ENCODE measurements around the gene TMC5.
A peak's percentile ranks its signal among the peaks of the same experiment; 100 is the strongest.
"Not testable (repeated sequence)": the region's sequence is repeated elsewhere in the genome, so short reads cannot be mapped to it uniquely, and the experiment has no call there.

The TMC5 gene, protein sequence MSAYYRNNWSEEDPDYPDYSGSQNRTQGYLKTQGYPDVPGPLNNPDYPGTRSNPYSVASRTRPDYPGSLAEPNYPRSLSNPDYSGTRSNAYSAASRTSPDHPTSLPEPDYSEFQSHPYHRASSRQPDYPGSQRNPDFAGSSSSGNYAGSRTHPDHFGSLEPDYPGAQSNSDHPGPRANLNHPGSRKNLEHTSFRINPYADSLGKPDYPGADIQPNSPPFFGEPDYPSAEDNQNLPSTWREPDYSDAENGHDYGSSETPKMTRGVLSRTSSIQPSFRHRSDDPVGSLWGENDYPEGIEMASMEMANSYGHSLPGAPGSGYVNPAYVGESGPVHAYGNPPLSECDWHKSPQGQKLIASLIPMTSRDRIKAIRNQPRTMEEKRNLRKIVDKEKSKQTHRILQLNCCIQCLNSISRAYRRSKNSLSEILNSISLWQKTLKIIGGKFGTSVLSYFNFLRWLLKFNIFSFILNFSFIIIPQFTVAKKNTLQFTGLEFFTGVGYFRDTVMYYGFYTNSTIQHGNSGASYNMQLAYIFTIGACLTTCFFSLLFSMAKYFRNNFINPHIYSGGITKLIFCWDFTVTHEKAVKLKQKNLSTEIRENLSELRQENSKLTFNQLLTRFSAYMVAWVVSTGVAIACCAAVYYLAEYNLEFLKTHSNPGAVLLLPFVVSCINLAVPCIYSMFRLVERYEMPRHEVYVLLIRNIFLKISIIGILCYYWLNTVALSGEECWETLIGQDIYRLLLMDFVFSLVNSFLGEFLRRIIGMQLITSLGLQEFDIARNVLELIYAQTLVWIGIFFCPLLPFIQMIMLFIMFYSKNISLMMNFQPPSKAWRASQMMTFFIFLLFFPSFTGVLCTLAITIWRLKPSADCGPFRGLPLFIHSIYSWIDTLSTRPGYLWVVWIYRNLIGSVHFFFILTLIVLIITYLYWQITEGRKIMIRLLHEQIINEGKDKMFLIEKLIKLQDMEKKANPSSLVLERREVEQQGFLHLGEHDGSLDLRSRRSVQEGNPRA

DNA sequence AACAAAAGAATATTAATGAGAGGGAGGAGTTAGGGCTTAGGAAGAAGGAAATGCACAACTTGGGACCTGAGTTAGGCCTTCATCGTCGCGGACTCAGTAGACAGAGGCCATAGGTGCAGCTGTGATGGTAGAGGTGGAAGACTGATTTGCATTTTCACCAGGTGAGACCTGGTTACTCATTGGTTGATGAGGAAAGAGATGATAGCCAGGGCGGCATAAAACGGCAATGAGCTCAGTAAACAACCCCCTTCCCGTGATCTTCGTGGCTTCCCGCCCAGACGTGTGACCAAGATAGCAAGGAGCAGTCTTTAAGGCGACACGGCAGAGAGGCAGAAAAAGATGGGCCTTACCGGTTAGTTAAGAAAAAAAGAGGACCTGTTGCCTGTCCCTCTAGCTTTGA, at the start of gene TMC5:
TSS of gene TMC5 (plus strand) at position 244 of the 400 bp plus-strand sequence. CDS start 22,156 bp downstream, outside the sequence.
- no peak for DNase-seq

DNA sequence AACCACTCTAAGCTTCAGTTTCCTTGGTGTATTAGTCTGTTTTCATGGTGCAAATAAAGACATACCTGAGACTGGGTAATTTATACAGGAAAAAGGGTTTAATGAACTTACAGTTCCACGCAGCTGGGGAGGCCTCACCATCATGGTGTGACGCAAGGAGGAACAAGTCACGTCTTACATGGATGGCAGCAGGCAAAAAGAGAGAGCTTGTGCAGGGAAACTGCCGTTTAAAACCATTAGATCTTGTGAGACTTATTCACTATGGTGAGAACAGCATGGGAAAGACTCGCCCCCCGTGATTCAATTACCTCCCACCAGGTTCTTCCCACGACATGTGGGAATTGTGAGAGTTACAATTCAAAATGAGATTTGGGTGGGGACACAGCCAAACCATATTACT, 45.1 kb upstream of the TMC5 start:
- not testable (repeated sequence) for DNase-seq

DNA sequence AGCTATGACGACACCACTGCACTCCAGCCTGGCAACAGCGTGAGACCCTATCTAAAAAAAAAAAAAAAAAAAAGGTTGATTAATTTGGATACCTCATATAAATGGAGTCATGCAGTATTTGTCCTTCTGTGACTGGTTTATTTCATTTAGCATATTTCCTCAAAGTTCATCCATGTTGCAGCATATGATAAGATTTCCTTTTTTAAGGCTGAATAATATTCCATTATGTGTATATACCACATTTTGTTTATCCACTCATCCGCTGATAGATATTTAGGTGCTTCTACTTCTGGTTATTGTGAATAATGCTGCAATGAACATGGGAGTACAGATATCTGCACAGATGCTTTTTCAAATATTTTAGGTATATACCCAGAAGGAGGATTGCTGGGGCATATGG, 43.3 kb upstream of the TMC5 start:
- no peak for DNase-seq

DNA sequence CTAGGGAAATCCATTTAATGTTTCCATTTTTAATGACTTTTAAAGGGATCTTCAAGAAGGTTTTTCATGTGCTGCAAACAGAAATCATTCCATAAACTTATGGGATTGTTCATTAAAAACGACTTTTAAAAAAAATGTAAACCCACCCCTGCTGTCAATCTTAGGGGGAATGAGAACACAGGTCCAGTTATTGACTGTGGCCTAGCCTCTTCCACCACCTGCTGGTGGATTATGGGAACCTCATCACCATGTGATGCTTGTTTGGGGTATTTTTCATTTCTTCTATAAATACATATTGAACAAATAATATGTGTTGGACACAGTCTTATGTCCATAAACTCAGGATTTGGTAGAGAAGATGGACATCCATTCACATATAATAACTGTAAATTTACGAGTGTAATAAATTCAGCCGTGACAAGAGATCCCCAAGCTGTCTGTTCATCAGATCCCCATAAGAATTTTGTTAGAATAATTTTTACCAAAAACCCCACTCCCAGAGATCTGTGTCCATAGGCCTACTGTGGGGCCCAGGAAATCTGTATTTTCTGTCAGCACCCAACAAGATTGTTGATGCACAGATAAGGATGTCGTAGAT, 42.0 kb upstream of the TMC5 start:
- peak; percentile 17 to 20 for DNase-seq

DNA sequence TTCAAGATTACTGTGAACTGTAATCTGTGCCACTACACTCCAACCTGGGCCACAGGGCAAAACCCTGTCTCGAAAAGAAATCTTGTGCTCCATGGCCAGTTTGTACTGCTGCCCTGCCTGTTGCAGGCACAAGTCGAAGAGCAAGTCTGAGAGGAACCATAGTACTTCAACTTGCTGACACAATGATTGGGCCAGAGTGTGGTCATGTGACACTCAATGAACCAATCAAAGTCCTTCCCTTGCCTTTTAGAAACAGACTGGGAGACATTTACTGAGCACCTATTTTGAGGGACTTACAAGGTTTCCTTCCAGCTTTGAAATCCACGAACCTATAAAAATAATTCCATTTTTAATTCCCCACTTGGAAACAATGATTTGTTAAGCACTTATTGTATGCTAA, 39.8 kb upstream of the TMC5 start:
- DNase-seq, result no peak

DNA sequence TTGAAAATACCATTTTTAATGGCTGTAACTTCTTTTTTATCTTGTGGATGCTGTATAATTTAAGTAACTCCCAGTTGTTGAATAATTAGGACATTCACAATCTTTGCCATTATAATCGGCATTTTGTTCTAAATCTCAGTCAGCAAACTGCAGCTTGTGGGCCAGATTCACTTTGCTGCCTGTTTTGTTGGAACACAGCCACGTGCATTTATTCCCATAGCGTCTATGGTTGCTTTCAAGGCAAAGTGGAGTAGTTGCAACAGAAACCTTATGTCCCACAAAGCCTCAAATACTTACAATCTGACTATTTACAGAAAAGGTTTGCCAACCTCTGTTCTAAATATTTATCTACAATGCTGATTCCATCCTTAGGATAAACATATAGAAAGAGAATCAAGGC, 39.2 kb upstream of the TMC5 start:
- DNase-seq, result no peak

DNA sequence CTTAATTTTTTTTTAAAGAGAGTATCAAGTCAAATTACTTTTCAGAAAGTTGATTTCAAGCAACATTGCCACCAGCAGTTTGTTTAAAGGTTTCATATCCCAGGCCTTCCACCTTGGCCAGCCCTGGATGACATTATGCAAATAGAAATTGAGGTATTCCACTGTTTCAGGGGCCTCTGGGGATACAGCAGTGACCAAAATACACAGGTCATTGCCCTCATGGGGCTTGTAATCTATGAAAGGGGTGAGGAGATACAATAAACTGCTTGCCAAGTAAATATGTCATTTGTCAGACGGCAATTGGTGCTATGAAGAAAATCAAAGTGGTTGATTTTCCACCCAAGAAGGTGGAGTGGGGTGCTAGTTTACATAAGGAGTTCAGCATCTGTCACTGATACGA, 37.8 kb upstream of the TMC5 start:
- no peak for DNase-seq

DNA sequence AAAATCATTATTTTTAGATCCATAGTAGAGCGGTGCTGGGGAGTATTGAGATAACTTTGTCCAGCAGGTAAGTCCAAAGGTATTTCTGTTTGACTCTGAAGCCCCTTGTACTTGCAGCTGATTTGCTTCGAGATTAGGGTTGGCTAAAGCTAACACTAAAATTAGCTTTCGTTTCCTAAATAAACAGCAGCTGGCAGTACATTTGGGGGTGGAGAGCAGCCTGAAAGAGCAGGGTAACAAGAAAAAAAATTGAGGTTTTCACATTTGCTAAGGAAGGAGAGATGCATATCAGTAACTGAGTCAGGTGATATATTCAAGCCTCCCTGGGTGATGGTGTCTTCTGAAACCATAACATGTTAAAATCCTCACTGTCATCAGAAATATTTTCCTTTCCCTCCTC, 37.4 kb upstream of the TMC5 start:
- no peak for DNase-seq

DNA sequence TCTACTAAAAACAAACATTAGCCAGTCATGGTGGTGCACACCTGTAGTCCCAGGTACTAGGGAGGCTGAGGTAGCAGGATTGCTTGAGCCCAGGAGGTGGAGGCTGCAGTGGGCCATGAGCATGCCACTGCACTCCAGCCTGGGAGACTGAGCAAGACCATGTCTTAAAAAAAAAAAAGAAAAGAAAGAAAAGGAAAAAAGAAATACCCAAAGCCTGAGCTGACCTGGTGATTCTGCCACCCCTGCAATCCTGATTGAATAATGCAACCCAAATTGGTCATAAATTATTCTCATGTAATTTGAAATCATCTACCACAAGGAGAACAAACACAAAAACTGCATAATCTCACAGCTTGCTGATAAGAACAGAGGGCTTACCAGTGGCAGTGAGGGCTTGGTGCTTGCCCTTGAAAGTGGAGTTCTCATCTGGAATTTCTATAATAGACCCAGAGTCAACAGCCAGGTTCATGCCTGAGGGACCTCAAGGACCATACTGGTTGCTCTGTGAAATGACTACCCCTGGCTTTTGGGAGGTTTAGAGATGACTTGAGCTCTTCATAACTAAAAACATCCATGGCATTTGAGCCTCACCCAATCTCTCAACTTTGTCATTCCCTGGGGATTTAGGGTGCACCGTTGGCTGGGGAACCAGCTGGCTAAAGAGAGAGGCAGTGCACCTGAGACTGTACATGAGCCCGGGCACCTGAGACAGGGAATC, 35.4 kb upstream of the TMC5 start:
- DNase-seq, result no peak

DNA sequence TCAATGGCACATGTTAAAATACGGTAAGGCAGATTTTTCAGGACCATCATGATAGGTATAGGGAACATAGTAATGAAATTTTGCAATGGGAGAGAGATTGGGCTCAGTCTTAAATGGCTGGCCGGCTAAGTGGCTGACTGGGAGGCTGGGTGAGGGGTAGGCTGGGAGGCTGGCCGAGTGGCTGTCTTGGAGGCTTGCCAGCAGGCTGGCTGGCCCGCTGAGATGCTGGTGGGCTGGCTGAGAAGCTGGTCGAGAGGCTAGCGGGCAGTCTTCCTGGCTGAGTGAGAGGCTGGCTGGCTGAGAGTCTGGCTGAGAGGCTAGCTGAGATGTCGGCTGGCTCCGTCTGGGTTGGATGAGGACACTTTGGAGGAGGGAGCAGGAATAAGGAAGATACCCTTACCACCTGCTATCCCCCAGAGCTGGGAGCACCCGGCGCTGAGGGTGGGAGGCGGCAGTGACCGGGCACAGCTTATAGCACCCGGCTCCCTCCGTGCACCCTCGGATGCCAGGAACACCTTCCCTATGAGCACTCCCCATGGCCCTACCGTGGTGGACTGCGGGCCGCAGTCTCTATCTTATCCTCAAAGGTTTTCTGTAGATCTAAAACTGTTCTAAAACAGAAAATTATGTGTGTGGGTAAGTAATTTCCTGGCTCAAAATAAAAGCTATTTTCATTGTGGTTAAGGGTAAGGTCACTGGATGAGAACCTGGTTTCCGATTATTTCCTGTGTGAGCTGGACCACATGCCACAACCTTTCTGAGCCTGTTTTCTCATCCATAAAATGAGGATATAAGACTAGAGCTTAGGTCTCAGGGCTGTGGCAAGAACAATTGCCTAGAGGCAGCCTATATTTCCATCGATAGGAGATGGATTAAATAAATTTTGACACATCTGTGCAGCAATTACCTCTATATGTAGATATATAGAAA, 34.5 kb upstream of the TMC5 start:
- no peak for DNase-seq

DNA sequence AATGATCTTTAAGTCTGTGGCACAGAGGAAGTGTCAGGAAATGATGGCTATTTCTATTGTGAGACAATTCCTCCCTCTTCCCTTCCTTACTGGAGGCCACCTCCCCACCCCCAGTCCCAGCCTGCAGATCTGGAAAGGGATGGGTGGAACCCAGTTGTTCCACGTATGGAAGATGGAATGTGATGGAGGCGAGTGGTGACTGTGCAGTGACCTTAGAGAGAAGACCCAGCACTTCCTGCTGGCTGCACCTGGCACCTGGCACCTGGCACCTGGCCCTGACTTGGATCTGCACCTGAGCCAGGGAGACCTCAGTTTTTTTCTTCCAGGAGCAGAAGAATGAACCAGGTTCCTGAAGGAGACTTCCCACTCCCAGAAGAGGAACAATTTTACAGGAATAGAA, 33.0 kb upstream of the TMC5 start:
- DNase-seq, result no peak

DNA sequence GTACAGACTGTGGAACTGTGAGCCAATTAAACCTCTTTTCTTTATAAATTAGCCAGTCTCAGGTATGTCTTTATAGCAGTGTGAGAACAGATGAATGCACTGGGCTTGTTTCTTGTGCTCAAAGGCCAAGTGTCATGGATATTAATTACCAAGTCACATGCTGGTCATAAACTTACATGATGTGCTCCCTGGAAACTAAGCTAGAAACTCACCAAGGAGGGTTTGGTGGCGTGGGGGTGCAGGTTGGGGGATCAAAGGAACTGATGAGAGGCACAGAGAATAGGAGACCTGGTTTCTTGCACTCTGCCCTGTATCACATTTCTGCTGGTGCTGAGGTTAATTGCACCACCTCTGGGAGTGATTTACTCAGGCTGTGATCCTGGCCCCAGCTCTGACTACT, 31.2 kb upstream of the TMC5 start:
- DNase-seq, result no peak

DNA sequence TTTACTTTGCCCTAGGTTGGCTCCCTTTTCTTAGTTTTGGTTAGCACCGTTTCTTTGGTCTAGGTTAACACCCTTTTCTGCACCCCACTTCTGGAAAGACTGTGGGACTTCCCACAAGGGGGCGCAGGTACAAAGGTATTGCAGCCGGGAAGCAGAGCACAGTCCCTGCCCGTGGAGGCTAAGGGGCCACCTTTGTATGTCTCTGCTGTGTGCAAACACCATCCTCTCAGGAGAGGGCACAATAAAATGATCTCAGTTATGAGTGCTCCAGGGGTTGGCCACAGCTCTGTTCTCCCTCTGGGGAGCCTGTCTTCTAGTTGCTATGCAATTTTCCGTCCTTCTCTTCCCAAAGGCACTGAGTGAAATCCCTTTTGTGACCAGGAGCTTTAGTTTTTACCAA, 28.4 kb upstream of the TMC5 start:
- peak; percentile 10 to 19 for DNase-seq

DNA sequence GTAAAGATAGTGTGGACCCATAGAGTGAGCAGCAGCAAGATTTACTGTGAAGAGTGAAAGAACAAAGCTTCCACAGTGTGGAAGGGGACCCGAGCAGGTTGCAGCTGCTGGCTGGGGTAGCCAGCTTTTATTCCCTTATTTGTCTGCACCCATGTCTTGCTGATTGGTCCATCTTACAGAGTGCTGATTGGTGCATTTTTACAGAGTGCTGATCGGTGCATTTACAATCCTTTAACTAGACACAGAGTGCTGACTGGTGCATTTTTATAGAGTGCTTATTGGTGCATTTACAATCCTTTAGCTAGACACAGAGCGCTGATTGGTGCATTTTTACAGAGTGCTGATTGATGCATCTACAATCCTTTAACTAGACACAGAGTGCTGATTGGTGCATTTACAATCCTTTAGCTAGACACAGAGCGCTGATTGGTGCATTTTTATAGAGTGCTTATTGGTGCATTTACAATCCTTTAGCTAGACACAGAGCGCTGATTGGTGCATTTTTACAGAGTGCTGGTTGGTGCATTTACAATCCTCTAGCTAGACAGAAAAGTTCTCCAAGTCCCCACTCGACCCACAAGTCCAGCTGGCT, 26.4 kb upstream of the TMC5 start:
- not testable (repeated sequence) for DNase-seq

DNA sequence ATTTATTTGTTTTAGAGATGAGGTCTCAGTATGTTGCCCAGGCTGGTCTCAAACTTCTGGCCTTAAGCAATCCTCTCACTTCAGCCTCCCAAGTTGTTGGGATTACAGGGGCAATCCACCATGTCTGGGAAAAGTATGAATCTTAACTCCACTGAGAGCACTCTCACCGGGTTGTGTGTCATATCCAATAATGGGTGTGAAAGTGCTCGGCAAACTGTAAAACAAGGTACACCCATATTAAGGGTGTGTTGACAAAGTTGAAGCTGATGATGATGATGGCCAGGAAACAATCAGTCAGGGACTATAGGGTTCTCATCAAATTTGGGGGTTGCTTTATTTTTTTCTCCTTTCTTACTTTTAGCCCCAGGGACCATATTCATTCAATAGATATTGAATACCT, 25.3 kb upstream of the TMC5 start:
- DNase-seq, result no peak

DNA sequence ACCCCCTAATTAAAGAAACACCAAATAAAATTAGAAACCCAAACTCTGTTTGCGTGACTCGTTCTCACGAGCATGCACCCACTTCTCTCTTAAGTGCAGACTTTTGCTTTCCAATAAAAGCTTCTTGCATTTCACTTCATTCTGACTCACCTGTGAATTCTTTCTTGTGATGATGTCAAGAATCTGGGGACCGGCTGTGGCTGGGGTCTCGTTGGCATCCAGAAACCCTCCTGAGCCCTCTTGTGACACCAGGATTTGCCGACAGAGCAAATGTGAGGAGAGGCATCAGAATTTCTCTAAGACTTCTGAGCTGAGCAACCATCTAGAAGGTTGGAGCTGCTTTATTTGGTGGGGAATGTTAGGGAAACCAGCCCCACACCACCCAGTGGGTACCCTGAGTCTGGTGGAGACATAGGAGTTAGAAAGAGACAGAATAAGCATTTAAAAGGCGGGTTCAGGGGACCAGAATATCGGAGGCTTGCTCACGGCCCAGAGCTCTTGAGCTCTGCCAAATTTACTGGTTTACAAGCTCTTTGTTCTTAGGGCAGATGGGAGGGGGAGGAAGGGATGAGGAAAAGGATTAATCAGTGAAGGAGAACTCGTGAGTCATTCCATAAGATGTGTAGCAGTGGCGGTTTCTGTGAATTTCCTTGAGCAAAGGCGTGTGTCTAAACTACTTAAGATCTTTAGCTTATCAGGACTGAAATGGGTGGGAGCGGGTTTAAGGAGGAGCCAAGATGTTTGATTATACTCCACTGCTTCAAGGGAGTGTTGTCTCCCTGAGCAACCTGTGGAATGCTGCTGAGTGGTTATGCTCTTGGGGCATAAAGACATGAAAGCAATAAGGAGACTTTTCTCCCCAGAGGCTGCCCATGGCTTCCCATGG, 24.2 kb upstream of the TMC5 start:
- no peak for DNase-seq

DNA sequence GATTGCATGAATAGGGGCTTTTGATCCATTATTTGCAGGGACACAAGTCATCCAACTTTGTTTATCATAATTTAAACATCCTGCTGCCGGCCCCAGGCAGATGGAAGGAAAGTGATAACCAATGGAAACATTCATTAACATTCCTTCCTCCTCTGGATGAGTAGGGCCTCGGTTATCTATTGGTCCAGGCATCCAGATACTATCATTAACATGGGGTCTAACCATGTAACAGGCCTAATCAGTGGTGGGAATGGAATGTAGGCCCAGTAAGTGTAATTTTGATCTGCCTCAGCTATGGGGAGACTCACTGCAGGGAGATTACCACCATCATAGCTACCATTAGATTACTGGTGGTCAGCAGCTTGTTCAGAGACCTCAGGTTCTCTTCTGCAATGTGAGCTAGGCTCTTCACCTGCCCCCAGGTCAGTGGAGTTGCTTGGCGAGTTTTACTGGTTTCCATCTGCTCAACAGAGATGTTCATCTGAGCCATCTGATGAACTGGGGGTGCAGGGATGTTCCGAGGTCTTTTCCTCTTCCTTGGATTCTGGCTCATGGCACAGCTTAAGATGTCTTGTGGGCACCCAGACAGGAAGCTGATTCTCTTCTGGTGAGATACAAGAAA, 21.9 kb upstream of the TMC5 start:
- not testable (repeated sequence) for DNase-seq

DNA sequence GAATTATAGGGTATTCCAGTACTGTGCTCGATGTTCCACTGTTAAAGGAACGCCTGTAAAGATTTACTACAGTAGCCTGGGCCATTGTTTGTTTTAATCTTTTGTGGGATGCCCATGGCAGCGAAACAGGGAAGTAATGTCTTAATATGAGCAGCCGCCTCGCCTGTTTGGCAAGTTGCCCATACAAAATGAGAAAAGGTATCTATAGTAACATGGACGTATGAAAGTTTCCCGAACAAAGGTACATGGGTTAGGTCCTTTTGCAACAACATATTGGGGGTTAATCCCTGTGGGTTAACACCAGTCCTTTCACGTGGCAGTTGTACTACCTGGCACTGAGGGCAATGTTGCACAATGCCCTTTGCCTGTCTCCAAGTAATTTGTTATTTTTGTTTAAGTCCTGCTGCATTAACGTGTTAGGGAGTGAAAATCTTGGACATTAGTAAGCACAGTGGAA, 21.1 kb upstream of the TMC5 start:
- no peak for DNase-seq

DNA sequence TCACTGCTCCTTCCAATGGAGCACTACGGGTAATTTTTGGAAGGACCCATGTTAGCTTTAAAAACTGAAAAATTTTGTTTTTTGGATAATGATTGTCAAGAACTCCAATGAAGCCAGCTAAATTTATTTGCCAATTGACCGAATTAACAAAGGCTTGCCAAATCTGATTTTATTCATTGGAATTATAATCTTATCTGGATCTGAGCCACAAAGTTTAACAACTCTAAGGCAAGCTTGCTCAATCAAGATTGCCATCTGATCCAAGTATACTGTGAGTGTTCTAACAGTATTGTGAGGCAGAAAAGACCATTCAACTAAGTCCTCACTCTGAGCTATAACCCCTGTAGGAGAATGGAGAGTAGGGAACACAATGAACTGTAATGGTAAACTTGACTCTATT, 20.3 kb upstream of the TMC5 start:
- not testable (repeated sequence) for DNase-seq

DNA sequence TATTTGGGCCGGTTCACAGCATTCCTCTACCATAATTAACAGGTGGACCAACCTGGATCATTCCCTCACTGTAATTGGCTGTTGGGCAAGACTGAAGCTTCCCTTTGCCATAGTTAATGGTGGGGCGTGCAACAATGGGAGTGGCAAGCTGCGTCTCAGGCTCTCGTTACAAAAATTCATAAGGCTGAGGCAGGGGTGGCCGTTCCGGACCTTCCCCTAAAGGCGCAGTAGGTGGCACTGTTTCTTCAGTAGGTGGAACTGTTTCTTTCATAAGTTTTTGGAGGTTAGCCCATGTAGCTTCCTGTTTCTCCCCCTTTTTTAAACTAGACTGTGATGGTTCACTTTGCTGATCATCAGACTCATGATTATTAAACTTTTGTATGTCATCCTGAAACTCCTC, 17.0 kb upstream of the TMC5 start:
- DNase-seq, result no peak

Measured in AML-193 (cell line).